NCI-H460 (cell line): ENCODE data around the gene ZFP92. TPM values are rescaled to one million over a fixed set of nuclear protein-coding genes. Genes with fewer than 3 reads are reported as not detected.

Experiments
- DNase-seq: peaks from one replicate; pipeline ENCODE4 v3.0.0-alpha.2; 2016; ENCODE audit warnings: low read depth; ENCODE audit errors: extremely low read depth
- polyA plus RNA-seq: library from polyadenylated mRNA; depleted of rRNA; stranded (reverse); fragments of >200 nt; gene quantifications from 2 replicates; pipeline ENCODE4 v1.2.3, GENCODE V29; 2014; cell fraction: nucleus; rRNA removed
- total RNA-seq: library from RNA; depleted of rRNA; stranded (reverse); fragments of >200 nt; shearing (Covaris generic); gene quantifications from 2 replicates; pipeline ENCODE4 v1.2.3, GENCODE V29; 2014; rRNA removed

Gene ZFP92, protein sequence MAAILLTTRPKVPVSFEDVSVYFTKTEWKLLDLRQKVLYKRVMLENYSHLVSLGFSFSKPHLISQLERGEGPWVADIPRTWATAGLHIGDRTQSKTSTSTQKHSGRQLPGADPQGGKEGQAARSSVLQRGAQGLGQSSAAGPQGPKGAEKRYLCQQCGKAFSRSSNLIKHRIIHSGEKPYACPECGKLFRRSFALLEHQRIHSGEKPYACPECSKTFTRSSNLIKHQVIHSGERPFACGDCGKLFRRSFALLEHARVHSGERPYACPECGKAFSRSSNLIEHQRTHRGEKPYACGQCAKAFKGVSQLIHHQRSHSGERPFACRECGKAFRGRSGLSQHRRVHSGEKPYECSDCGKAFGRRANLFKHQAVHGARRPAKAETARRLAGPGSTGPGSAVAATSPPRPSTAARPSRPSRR
- 0.55 and 0.67 TPM in 2 replicates for total RNA-seq
- polyA plus RNA-seq: 0.08 and 0.54 TPM in 2 replicates

DNA sequence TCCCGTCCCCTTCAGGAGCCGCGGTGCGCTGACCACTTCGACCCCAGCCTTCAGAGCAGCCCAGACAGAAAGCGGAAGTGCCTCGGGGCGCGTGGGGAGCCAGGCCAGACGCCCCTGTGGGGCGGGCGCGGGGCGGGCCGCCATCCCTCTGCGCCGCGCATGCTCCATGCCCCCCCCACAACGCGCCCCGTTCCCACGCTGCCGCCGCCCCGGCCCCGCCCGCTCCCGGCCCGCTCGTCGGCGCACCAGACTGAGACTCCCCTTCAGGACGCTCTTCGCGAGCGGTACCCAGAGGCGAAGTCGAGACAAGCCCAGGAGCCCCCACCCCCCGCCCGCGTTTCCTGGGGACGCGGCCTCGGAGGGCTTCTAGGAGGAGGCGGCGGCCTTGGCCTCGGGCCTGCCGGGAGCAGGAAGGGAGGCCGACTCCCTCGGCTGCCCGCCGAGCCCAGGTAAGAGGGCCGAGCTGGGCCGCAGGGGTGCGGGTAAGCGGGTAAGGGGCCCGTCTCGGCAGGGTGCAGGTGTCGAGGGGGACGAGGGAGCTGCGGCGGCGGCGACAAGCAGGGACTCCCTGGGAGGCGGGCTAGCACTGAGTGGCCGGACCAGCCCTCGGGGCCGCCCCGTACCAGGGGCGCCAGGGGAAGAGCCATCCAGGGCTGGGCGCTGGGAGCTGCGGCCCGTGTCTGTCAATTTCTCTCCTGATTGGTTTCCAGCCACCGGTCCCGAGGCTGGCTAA, at the start of gene ZFP92:
Gene ZFP92, plus strand, starts transcription at position 218 of the 733 bp plus-strand sequence. CDS start 6,851 bp downstream, outside the sequence.
- DNase-seq: no peak

DNA sequence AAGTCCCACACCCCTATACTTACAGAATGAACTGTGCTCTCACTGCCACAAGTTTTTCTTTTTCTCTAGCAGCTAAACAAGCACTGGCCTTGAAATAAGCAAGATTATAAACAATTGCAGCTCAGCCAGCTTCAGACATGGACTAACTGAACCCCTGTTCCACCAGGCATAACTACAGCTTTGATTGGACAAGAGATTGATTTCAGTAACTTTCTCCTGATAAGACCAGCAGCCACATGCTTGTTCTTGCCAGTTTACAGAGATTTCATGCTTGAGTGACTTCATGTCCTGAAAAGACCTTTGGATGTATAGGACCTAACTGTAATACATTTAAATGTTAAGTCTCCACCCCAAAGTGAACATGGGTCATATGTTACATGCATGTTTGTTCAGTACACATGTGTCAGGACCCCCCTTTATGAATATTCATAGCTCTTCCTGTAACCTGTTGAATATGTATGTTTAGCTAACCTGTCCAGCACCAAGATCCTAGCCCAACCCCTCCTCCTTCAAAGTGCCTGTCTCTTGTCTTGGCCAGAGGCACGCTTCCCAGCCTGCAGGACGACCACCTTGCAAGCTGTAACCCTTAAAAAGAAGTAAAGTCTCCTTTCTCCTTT, 49.4 kb upstream of the ZFP92 start:
- no peak for DNase-seq

DNA sequence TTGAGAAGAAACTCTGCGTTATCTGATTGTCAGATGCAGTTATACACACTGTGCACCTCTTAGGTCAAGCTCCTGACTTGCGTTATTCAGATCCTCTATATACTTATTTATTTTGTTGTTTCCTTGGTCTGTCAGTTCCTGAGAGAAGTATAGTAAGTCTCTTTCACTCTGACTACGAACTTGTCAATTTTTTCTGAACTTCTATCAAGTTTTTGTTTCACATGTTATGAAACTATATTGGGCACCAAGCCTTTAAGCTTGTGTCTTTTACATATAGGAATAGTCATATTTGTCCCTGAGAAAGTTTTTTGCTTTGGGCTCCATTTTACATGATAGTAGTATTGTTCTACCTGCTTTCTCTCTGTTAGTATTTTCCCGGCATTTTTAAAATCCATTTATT, 45.6 kb upstream of the ZFP92 start:
- DNase-seq: no peak

DNA sequence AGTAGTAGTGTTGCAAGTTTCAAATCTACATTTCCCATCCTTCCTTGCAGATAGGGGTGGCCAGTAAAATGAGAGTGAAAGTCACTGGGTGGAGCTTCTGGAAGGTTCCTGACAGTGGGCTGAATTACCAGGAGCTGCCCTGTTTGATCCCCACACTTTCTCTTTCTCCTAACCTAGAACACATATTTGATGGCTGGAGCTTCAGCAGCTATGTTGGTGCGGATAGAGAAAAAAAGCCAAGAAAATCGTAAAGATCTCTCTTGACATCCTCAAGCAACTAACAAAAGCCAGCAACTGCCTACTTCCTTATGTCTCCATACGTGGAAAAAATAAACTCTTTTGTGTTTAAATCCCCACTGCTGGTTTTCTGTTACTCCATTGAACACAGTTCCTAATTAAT, 45.2 kb upstream of the ZFP92 start:
- no peak for DNase-seq

DNA sequence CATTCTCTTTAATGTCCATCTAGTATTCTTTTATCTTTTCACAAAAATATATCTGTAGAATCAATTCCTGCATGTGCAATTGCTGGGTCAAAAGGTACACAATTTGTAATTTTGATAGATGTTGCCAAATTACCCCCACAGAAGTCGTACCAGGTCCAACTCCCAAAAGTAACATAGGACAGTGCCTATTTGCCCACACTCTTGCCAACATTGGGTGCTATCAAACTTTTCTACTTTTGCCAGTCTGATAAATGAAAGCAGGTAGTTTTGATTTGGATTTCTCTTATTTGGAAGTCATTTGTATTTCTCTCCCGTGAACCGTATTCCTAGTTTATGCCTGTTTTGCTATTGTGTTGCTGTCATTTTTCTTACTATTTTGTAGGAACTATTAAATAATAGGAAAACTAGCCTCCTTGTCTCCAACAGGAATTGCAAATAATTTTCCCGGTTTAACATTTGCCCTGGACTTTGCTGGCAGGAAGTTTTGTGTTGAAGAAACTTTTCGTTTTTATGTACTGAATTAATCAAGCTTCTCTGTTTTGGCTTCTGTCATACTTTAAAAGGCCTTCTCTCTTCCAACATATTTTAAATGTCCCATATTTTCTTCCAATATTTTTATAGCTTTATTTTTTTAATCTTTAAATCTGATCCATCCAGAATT, 44.3 kb upstream of the ZFP92 start:
- DNase-seq: no peak

DNA sequence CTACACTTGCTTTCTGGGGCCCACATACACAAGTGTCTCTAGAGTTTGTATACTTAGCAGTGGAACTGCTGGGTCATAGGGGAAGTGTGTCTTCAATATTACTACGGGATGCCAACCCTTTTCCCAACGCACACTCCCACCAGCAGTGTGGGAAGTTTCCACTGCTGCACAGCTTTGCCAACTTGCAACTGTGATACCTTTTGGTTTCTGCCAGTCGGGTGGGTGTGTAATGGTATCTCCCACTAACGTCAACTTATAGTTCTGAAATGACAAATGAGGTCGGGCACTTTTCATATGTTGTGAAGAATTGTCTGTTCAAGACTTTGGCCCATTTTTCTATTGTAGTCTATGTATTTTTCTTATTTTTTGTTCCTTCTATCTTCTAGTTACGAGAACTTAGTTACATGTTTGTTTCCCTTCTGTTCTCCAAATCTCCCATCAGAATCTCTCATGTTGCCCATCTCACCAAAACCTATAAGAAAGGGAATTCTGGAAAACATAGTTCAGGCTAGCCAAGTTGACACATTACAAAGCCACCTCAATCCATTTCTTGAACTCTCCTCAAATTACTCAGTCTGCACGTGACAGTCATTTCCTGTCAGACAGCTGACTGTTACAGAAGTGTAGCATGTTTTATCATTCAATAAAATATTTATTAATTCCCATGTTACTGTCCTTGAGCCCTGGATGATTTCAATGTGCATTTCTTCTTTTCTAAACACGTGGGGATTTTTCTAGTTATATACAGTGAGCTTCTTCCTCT, 40.8 kb upstream of the ZFP92 start:
- DNase-seq: no peak

DNA sequence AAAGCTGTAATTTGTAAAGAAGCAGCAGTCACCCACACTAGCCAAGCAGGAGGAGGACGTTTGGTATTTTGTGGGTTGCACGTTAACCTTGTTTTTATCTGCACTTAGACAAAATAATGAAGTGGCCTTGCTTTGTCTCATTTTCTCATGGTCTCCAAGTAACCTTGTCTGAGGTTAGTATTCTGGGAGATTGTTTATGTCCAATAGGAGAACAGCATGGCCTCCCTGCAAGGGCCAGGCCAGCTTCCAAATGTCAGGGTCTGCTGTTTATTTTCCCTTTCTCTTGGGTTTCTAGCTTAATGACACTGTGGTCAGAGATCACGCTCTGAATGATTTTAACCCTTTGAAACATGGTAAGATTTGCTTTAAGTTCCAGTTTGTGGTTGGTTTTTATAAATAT, 40.0 kb upstream of the ZFP92 start:
- no peak for DNase-seq

DNA sequence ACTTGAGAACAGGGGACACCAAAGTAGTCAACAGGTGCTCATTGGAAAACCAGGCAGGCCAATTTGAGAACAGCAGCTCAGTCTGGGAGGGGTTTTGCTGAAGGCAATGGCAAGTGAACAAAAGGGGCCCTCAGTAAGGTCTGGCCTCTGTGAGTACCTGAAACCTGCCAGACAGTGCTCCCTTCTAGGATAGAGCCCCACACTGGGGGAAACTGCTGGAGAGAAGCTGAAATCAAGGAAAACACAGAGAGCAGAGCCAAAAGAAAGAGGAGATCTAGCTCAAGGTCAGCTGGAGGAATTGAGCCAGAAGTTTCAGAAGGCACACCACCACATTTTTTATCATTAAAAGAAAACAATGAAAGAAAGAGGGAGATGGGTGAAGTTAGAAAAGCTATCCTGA, 38.3 kb upstream of the ZFP92 start:
- no peak for DNase-seq

DNA sequence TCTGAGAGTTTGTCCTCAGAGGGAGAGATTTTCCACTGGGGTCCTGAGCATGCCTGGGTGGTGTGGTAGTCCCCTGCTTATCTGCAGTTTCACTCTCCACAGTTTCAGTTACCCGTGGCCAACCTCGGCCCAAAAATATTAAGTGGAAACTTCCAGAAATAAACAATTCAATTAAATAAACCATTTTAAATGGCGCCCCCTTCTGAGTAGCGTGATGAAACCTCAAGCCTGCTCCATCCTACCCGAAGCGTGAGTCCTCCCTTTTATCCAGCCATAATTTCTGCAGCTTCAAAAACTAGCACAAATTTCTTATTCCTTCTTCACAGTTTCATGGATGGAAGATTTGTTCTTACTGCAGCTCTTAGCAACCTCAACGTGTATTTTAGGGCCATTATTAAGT, 36.8 kb upstream of the ZFP92 start:
- no peak for DNase-seq

DNA sequence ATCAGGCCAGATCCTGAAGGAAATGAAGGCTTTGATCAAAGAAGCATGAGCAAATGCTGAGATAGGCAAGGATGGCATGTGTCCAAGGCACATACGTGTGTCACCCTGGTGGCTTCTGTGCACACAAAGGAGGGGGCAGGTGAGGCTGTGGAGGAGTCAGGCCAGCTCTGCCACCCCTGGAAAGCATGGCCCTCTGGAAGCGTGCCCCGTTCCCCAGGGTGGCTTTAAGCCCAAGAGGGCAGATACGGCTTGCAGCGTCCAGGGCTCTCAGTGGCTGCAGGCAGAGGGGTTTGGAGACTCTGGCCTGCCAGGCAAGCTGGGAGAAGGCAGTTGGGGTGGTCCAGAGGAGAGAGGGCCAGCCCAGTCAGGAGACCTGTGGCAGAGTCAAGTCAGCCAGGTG, 35.7 kb upstream of the ZFP92 start:
- no peak for DNase-seq

DNA sequence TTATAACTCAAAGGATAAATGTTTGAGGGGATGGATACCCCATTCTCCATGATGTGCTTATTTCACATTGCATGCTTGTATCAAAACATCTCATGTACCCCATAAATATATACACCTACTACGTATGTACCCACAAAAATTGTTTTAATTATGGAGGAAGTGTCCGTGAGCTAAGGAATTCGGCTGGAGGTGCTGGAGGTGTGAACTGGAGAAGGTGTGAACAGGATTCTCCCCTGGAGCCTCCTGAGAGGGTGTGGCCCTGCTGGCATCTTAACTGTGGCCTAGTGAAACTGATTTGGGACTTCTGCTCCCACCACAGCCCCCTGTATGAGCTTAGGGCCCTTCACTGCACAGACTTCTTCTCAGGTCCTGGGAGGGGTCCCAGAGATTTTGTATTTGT, 33.5 kb upstream of the ZFP92 start:
- no peak for DNase-seq

DNA sequence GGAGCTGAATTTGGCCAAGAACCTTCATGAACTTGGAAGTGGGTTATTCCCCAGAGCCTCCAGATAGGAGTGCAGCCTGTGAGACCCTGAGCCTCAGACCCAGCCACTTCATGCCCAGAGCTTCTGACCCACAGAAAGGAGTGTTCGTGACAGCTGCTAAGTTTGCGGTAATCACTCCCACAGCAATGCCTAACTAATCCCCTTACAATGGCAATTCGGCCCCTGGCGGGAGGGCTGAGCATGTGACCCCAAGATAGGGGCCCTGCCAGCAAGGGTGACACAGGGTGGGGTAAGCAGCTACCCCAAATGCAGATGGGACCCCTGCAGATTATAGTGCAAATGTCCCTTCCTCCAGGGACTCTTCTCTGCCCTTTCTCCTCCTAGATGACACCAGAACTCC, 32.7 kb upstream of the ZFP92 start:
- no peak for DNase-seq

DNA sequence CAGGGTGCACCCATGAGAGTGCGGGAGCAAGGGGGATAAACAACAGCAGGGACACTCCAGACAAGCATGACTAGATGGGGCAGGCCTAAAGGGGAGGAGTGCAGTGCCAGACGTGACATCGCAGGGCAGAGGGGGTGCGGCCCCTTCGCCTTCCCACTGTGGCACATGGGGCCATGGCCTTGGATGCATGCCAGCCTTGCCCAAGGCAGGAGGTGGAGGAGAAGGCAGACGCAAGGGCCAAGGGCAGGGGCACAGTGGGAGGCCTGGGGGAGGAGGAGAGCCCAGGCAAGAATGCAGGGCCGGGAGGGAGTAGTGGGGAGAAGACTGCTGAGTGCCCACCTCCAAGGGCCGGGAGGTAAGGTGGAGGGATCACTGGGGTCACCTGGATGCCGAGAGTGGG, 31.8 kb upstream of the ZFP92 start:
- no peak for DNase-seq

DNA sequence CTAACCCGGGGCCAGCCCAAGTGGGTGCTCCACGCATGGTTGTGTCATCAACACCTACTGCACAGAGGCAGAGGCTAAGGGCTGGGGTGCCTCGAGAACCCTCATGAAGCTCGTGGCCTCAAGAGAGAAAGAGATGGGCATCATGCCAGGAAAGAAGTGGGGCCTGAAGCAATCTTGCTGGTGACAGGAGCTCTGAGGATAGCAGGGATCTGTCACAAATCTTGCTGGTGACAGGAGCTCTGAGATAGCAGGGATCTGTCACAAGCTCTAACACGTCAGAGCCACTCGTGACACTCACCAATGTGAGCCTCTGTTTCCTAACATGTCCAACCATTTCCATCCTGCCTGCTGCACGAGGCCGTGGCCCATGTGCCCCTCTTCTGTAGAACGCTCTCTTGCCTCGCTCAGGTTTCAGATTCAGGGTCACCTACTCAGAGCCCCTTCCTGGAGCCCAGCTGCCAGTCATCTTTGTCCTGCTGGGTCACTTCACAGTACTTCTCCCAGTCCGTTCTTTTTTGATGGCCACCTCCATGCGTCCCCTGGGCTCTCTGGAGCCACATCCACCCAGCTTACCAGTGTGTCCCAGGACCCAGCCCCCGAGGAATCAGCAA, 31.2 kb upstream of the ZFP92 start:
- no peak for DNase-seq

DNA sequence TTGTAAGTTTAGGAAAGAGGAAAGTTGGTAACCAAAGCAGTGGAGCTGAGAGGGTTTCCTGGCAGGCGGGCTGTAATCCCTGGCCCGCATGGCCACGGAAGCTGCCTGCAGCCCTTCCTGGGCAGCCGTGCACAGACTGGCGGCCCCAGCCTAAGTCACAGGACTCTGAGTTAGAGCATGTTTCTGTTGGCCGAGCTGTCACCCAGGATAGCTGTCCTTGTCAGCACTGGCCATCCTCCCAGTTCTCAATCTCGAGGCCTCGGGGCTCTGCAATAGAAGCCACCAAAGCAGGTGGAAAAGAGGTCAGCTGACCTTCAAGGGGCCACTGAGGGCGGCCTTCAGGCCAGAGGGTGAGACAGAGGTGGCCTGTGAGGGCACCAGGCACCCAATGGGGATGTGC, 30.6 kb upstream of the ZFP92 start:
- no peak for DNase-seq

DNA sequence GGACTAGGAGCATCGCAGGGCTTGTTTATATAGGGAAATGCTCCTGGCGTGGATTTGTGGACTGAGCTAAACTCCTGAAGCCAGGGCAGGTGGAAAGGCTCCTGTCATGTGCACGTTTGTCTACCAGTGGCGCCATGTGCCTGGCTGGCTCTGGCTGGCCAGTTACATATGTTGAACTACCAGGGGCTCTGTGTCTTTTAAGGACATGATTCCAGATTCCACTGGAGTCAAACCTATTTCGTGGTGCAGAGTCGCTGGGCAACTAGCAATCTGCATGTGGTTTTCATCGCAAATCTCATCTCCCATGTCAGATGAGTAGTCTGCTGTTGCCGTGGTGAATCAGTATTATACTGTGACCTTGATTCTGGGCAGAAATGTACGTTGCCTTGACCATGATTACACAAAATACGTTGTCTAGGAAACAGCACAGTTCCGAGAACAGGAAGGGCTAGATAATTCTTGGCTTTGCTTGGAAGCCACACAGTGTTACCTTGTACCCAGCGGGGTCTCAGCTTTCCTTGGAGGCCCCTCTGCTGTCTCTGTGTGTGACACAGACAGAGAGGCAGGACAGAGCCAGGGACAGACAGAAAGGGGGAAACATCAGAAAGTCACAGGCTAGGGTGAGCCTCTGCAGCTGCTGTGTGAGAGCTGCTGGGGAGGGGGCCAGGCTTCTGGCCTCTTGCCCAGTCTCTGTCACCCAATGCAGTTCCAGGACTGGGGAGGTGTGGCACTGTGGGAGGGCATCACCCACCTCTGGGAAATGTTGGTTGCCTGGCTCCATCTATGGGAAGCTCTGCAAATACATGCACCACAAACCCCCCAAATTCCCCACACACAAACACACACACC, 29.4 kb upstream of the ZFP92 start:
- DNase-seq: peak; percentile 11

DNA sequence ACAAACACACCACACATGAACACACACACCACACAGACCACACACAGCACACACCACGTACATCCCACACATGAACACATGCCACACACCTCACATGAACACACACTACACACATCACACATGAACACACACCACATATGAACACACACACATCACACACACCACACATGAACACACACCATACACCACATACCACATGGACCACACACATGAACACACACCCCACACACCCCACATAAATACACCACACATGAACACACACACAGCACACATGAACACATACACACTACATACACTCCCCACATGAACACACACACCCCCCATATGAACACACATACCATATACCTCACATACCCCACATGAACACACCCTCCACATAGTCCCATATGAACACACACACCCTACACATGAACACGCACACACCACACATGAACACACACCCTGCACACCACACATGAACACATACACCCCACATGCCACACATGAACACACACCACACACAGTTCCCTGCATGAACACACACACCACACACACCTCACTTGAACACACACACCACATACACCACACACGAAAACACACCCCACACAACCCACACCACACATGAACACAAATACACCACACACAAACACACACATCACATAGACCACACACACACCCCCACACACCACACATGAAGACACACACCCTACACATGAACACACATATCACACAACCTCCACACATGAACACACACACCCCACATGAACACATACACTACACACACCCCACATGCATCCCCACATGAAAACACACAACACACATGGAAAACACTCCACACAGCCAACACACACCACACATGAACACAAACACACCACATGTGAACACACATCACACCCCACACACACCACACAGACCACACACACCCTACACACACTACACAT, 28.4 kb upstream of the ZFP92 start:
- DNase-seq: no peak

DNA sequence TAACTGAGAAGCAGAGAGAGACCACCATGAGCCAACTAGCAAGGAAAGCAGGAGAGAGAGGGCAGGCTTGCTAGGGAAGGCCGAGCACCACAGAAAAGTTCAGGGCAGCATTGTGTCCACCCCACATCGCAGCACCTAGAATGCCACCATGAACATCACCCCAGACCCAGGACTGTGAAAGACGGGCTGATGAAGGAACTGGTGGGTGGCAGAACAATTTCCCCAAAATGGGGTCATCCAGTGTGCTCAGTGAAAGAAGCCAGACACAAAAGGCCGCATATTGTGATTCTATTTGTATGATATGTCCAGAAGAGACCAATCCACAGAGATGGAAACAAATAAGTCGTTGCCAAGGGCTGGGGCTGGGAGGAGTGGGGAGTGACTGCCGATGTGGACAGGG, 26.9 kb upstream of the ZFP92 start:
- no peak for DNase-seq
